Pancreas (tissue), 10 donors: ENCODE data around the gene RABEP1. TPM values are rescaled to one million over a fixed set of nuclear protein-coding genes. Genes with fewer than 3 reads are reported as not detected.

ENCODE experiments used
- ATAC-seq, 4 donors: fragments of 200-7000 bp; cut with Tn5 transposase; one replicate each; pipeline versions ENCODE4 v1.8.0 to v1.9.1; 2020; ENCODE audit warnings: mild to moderate bottlenecking in 4 of 4, moderate library complexity in 4 of 4
- DNase-seq, 6 donors: peaks; one replicate each; pipeline ENCODE4 v3.0.0-alpha.2; 2020
- FAIRE-seq: peaks from 2 replicates; lab custom pipeline; 2012; peaks lifted over from hg19 to GRCh38; lab: Jason Lieb, UNC
- H3K27ac ChIP-seq, 4 donors: fragments of 200-600 bp; sonication (generic); 1 replicate in 3 of 4; 2 replicates in 1 of 4; pipeline versions ENCODE4 v1.5.0 to v1.8.0; 2020
- H3K27me3 ChIP-seq, 4 donors: fragments of 200-600 bp; one replicate each; pipeline ENCODE4 v1.8.0; 2021
- H3K36me3 ChIP-seq, 3 donors: fragments of 200-600 bp; sonication (generic) in 1 of 3; one replicate each; pipeline versions ENCODE4 v1.5.0 to v1.8.0; 2020 to 2021
- H3K4me1 ChIP-seq, 3 donors: fragments of 200-600 bp; one replicate each; pipeline ENCODE4 v1.8.0; 2021
- H3K4me3 ChIP-seq, 4 donors: fragments of 200-600 bp; sonication (generic) in 2 of 4; one replicate each; pipeline versions ENCODE4 v1.5.0 to v1.8.0; 2020 to 2021
- H3K9me3 ChIP-seq, 4 donors: fragments of 200-600 bp; one replicate each; pipeline ENCODE4 v1.8.0; 2021
- WGBS, 2 donors: extraction: QIAGEN DNeasy Blood & Tissue Kit; methylation state at CpG; one replicate each; pipeline ENCODE4 v1.1.7; 2013; 5-methylcytosine and 5-hydroxymethylcytosine counted together
- intact Hi-C, 3 donors: fragments of 100-400 bp; cut with DNase I; formaldehyde crosslinking; loops; one replicate each; pipeline versions ENCODE4 v1.11.1 to v1.14.2; 2022
- polyA plus RNA-seq, 2 donors: library from polyadenylated mRNA; stranded (reverse); fragments of 200-250 nt; gene quantifications; one replicate each; pipeline ENCODE4 v1.2.3, GENCODE V29; 2013
- total RNA-seq, 6 donors: library from RNA; stranded (reverse); fragmentation: NEBNext Ultra II Directional in 4 of 6; extraction: Animal tissue kit (Norgen Biotek cat#: 25700) in 4 of 6; gene quantifications; one replicate each; pipeline versions ENCODE4 v1.2.1 to v1.2.4, GENCODE V29; 2021 to 2023
- TF ChIP-seq, protein P1 (sequence below), 4 donors: fragments of 200-600 bp; sonication (generic) in 3 of 4; IDR thresholded peaks; one replicate each; pipeline versions ENCODE4 v1.5.0 to v1.8.0; 2021; ENCODE audit warnings: antibody characterized with exemption in 4 of 4
- donor health status: healthy with polysubstance abuse.
- donor health status: DM: no; HTN: no; CAD: no; lungs with moderate emphysema.
- donor health status: DM: no; HTN: no; CAD: no.
- donor health status: control.
- donor health status: control.
- donor health status: Bipolar disorder and iron deficiency.
- donor health status: DM: yes; HTN: yes; CAD: no.
- donor health status: DM: no; HTN: no; CAD: no.
- donor health status: DM: no; HTN: no; CAD: no.
- donor health status: DM: yes; HTN: yes; CAD: no.

RABEP1 gene
- total and polyA plus RNA-seq, 8 donors: 10.4 to 22.6 (median 14.9) TPM

DNA sequence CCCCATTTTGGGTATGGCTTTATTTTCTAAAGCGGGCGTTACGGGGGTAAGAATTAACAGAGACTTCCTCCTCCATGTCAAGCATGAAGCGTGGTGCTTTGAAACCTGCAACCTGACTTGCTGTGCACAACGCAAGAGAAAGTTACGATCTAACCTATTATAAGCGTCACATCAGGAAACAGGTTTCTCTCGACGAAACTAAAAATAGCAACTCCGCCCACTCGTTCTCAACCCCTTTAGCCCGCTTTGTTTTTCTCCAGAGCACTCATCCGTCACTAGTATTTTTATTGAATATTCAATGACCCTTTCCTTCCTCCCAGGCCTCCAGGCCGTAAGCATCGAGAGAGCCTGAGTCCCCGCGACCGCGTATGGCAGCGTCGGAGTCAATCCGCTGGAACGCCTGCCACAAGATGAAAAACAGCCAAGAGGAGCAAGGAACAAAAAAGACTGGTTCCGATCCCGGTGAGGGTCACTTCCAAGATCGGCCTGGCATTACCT, 136.8 kb downstream of the RABEP1 start:
- H3K9me3 ChIP-seq: no peaks in the 10 kb centered on the region
- TF ChIP-seq, protein P1, sequence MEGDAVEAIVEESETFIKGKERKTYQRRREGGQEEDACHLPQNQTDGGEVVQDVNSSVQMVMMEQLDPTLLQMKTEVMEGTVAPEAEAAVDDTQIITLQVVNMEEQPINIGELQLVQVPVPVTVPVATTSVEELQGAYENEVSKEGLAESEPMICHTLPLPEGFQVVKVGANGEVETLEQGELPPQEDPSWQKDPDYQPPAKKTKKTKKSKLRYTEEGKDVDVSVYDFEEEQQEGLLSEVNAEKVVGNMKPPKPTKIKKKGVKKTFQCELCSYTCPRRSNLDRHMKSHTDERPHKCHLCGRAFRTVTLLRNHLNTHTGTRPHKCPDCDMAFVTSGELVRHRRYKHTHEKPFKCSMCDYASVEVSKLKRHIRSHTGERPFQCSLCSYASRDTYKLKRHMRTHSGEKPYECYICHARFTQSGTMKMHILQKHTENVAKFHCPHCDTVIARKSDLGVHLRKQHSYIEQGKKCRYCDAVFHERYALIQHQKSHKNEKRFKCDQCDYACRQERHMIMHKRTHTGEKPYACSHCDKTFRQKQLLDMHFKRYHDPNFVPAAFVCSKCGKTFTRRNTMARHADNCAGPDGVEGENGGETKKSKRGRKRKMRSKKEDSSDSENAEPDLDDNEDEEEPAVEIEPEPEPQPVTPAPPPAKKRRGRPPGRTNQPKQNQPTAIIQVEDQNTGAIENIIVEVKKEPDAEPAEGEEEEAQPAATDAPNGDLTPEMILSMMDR (IDR thresholded peaks at IDR 0.05): no peak
- ATAC-seq (peak; percentile 32 to 63 (median 42)), FAIRE-seq (no peak), DNase-seq (peak in 2 of 6 donors; percentile 36 to 39)
- peak overlapping the region; percentile 84 to 92 (median 86) for H3K27ac ChIP-seq
- intact Hi-C loops: no loop called here
- H3K4me1 ChIP-seq: peaks cover 0 to 26% (median 11%) of the 10 kb centered on the region in 3 donors
- H3K4me3 ChIP-seq: peak overlapping the region; percentile 57 to 89 (median 75)
- WGBS, 2 donors: 0% methylated on average over 26 of the region's 26 CpGs
- peaks cover 0 to 30% (median 2%) of the 10 kb centered on the region in 3 donors for H3K36me3 ChIP-seq
- no peaks in the 10 kb centered on the region for H3K27me3 ChIP-seq

DNA sequence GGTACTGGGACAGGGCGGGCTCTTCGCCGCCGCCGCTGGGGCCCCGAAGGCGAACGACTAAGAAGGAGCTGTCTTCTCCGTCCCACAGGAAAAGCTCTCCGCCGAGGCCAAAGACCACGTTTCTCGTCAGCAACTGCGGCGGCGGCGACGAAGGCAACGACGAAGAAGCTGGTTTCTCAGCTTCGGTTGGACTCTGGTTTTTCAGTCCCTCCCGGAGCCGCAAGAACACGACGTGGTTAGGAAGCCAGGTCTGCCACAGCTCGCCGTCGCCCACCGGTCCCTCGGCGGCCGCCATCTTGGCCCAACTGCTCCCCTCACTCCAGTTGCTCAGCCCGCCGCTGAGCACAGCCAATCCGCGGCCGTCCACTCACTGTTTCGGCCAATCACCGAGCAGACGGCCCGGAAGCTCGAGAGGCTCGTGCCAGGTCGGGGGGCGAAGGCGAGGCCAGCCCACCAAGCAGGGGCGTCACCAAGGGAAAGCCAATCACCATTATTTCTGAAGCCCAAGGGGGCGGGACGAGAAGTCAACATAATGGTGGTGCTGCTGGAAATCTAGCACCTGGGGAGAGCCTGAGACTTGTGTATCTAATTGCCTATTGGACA, 137.4 kb downstream of the RABEP1 start, which contains the start of gene NUP88:
NUP88 (minus strand) TSS at position 307 of the 603 bp plus-strand sequence; CDS start at position 295, 12 bp downstream.
- Histone ChIP-seq H3K27me3 (no peaks in the 10 kb centered on the region), H3K27ac (peak within 1 kb of the TSS; percentile 84 to 92 (median 86)), H3K9me3 (no peaks in the 10 kb centered on the region), H3K36me3 (peaks cover 0 to 30% (median 0%) of the 10 kb centered on the region in 3 donors), H3K4me3 (peak within 1 kb of the TSS; percentile 57 to 89 (median 75)), H3K4me1 (peaks cover 0 to 26% (median 11%) of the 10 kb centered on the region in 3 donors)
- WGBS, 2 donors: 0% methylated on average over 49 of the region's 49 CpGs
- FAIRE-seq: no peak
- peak; percentile 86 to 98 (median 94) for DNase-seq
- peak; percentile 93 to 98 (median 96) for ATAC-seq
- TF ChIP-seq, protein P1 (IDR thresholded peaks at IDR 0.05): no peak
- intact Hi-C loops: no loop called here

DNA sequence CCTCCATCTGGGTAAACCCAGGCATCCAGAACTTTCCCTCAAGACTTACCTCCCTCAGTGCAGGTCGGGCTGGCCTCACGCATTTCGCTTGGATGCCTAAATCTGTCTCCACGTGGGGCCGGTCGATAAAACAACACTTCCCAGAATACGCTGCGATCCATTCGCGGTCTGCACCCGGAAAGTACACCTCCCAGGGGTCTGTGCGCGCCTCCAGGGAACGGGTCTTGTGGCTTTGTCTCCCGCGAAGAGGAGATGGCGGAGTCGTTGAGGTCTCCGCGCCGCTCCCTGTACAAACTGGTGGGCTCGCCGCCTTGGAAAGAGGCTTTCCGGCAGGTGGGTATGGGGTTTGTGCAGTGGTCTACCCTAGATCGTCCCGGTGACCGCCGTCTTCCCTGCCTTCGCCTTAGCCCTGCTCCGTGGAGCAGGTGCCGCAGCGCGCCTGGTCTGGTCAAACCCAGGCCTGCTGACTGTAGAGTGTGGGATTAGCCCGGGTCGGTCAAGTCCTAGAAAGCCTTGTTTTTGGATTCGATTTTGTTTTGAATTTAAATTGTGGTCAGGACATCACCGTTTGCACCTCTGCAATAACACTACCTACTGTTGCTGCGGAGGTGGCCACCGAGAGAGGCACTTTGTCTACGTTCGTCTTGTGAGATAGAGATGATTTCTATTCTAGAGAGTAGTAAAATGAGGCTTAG, 138.0 kb downstream of the RABEP1 start, which contains the start of gene RPAIN:
RPAIN (plus strand) TSS at position 224 of the 695 bp plus-strand sequence; CDS start at position 253, 29 bp downstream.
- peak; percentile 83 to 93 (median 86) for DNase-seq
- H3K4me1 ChIP-seq: peaks cover 0 to 26% (median 11%) of the 10 kb centered on the region in 3 donors
- intact Hi-C loops: no loop called here

DNA sequence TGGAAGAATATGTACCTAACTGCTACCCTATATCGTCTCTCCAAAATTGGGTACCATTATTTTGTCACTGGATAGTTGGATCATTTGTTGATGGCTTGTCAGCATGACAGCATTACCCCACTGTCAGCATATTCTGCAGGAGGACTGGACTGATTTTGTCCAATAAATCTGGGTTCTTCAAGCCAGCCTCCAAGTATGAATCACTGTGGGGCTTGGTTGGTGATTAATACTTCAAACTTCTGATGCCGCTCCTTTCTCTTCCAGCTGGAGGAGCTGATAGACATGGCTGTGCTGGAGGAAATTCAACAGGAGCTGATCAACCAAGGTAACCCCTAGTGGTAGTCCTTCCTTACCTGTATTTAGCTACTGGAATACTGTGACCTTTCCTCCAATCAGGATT, 140.4 kb downstream of the RABEP1 start:
- DNase-seq (no peak), ATAC-seq (no peak), FAIRE-seq (no peak)
- WGBS, 2 donors: 93 to 100% methylated on average over 2 of the region's 2 CpGs
- no peaks in the 10 kb centered on the region for H3K9me3 ChIP-seq
- no peaks in the 10 kb centered on the region for H3K27me3 ChIP-seq
- TF ChIP-seq, protein P1 (IDR thresholded peaks at IDR 0.05): no peak
- H3K36me3 ChIP-seq: peaks cover 0 to 44% (median 8%) of the 10 kb centered on the region in 3 donors
- peaks cover 0 to 18% (median 1%) of the 10 kb centered on the region in 3 donors for H3K4me1 ChIP-seq
- H3K27ac ChIP-seq: no peak overlapping the region
- H3K4me3 ChIP-seq: no peak overlapping the region
- intact Hi-C loops: no loop called here

More for the DNA sequence above, 138.0 kb downstream of the RABEP1 start, which contains the start of gene RPAIN:
- Histone ChIP-seq H3K36me3 (peaks cover 0 to 34% (median 0%) of the 10 kb centered on the region in 3 donors), H3K27ac (peak within 1 kb of the TSS; percentile 84 to 92 (median 86)), H3K27me3 (no peaks in the 10 kb centered on the region), H3K9me3 (no peaks in the 10 kb centered on the region), H3K4me3 (peak within 1 kb of the TSS; percentile 57 to 89 (median 75))
- TF ChIP-seq, protein P1 (IDR thresholded peaks at IDR 0.05): no peak
- ATAC-seq (peak; percentile 86 to 91 (median 86)), FAIRE-seq (no peak)
- WGBS, 2 donors: 0 to 1% methylated on average over 41 of the region's 41 CpGs
